ENCODE data around the gene ATRNL1. TPM values are rescaled to one million over a fixed set of nuclear protein-coding genes. Genes with fewer than 3 reads are reported as not detected.
"Not testable (repeated sequence)": the region's sequence is repeated elsewhere in the genome, so short reads cannot be mapped to it uniquely, and the experiment has no call there.

Gene ATRNL1
- total RNA-seq, 6 experiments from 2014 or later = 0.08 to 0.23 (median 0.09) TPM; not detected in 3

- H3K36me3 Mint-ChIP-seq (ENCODE audit: low read depth) = no peaks in the 10 kb centered on the region
- H3K4me3 Mint-ChIP-seq = no peak overlapping the region
- DNase-seq = no peak
- H3K27ac Mint-ChIP-seq = no peak overlapping the region
- TF ChIP-seq CTCF (IDR thresholded peaks at IDR 0.05) = no peak
- no peaks in the 10 kb centered on the region for H3K27me3 Mint-ChIP-seq (ENCODE audit: insufficient read depth)
- H3K9me3 Mint-ChIP-seq = no peaks in the 10 kb centered on the region
- peaks cover 17% of the 10 kb centered on the region for H3K4me1 Mint-ChIP-seq (ENCODE audit: low read depth)
These were observed 721.4 kb downstream of the ATRNL1 start for GRCh38 chr10:115814542-115814941.

- Mint-ChIP-seq H3K4me3 (peak overlapping the region; percentile 83), H3K4me1 (ENCODE audit: low read depth) (peaks cover 17% of the 10 kb centered on the region), H3K27ac (peak overlapping the region; percentile 63), H3K9me3 (peaks cover 15% of the 10 kb centered on the region), H3K27me3 (ENCODE audit: insufficient read depth) (no peaks in the 10 kb centered on the region), H3K36me3 (ENCODE audit: low read depth) (peaks cover 10% of the 10 kb centered on the region)
- peak; percentile 3 for DNase-seq
- no peak for TF ChIP-seq CTCF (IDR thresholded peaks at IDR 0.05)
These were observed 724.8 kb downstream of the ATRNL1 start for GRCh38 chr10:115818012-115818411.

- H3K4me3 Mint-ChIP-seq = peak overlapping the region; percentile 7; the same call in 1 of the 2 replicates
- peaks cover 23% of the 10 kb centered on the region for H3K9me3 Mint-ChIP-seq
- TF ChIP-seq CTCF (IDR thresholded peaks at IDR 0.05) = no peak
- no peaks in the 10 kb centered on the region for H3K27me3 Mint-ChIP-seq (ENCODE audit: insufficient read depth)
- peaks cover 10% of the 10 kb centered on the region for H3K36me3 Mint-ChIP-seq (ENCODE audit: low read depth)
- H3K4me1 Mint-ChIP-seq (ENCODE audit: low read depth) = peaks cover 53% of the 10 kb centered on the region
- peak overlapping the region; percentile 30; the same call in 1 of the 2 replicates for H3K27ac Mint-ChIP-seq
- DNase-seq = no peak
These were observed 733.2 kb downstream of the ATRNL1 start for GRCh38 chr10:115826396-115826795.

GRCh38 chr10:115827231-115828009 is 734.3 kb downstream of the ATRNL1 start:
- TF ChIP-seq CTCF (IDR thresholded peaks at IDR 0.05) = no peak
- Mint-ChIP-seq H3K4me1 (ENCODE audit: low read depth) (peaks cover 54% of the 10 kb centered on the region), H3K27ac (peak overlapping the region; percentile 45), H3K36me3 (ENCODE audit: low read depth) (peaks cover 1% of the 10 kb centered on the region; the same call in 1 of the 2 replicates), H3K9me3 (peaks cover 13% of the 10 kb centered on the region; the same call in 1 of the 2 replicates), H3K4me3 (peak overlapping the region; percentile 5), H3K27me3 (ENCODE audit: insufficient read depth) (no peaks in the 10 kb centered on the region)
- peak; percentile 53 for DNase-seq

- not testable (repeated sequence) for H3K27me3 Mint-ChIP-seq (ENCODE audit: insufficient read depth); H3K36me3 Mint-ChIP-seq (ENCODE audit: low read depth); H3K4me3 Mint-ChIP-seq; H3K27ac Mint-ChIP-seq; DNase-seq; H3K9me3 Mint-ChIP-seq
- peaks cover 54% of the 10 kb centered on the region for H3K4me1 Mint-ChIP-seq (ENCODE audit: low read depth)
These were observed 735.0 kb downstream of the ATRNL1 start for GRCh38 chr10:115828182-115828581.

- H3K4me3 Mint-ChIP-seq = no peak overlapping the region
- TF ChIP-seq CTCF (IDR thresholded peaks at IDR 0.05) = peak; percentile 72
- H3K9me3 Mint-ChIP-seq = no peaks in the 10 kb centered on the region
- peak overlapping the region; percentile 27; the same call in 1 of the 2 replicates for H3K27ac Mint-ChIP-seq
- H3K36me3 Mint-ChIP-seq (ENCODE audit: low read depth) = no peaks in the 10 kb centered on the region
- no peaks in the 10 kb centered on the region for H3K27me3 Mint-ChIP-seq (ENCODE audit: insufficient read depth)
- DNase-seq = peak; percentile 72
- peaks cover 54% of the 10 kb centered on the region for H3K4me1 Mint-ChIP-seq (ENCODE audit: low read depth)
These were observed 736.5 kb downstream of the ATRNL1 start for GRCh38 chr10:115829521-115830205.

Measured in HFFc6 (cell line).